ENCODE results near the gene CYP27C1. TPM values are rescaled to one million over a fixed set of nuclear protein-coding genes. Genes with fewer than 3 reads are reported as not detected.
A peak's percentile ranks its signal among the peaks of the same experiment; 100 is the strongest.

CYP27C1 gene
- total and polyA plus RNA-seq, 9 of the 15 experiments (the other 6 are each of a cell fraction or from before 2014, with no cell fraction given) = not detected

DNA sequence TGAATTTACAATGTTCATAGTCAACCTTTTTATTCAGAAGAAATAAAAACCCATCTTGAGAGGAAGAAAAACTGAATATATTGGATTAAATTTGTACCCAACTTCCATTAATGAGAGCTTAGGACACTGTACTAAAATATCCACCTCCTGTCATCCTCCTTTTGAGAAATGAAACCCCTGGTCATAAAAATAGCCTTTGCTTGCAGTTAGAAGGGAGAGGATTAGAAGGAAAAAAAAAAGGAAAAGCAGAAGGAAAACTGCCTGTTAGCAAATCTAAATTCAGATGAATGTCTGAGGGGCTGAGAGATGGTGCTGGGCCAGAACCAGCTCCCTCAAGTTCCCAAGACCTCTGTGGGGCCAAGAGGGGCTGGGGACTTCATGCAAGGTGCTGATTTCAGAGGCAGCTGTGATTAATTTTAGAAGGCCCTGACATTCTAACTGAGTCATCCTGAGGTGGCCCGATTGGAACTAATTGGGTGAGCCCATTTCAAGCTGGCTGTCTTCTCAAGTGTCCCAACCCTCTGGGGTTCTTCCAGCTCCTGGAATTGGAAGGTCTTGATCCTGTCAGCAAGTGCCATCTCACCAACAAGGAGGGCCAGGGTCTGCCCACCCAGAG lies 74.7 kb downstream of the CYP27C1 start:
- TF ChIP-seq SMAD2 (IDR thresholded peaks at IDR 0.05; ENCODE audit: low read depth, low read length) = no peak
- no peak for TF ChIP-seq MAFG (tag; conservative IDR thresholded peaks at IDR 0.05)
- peak; percentile 53; the same call in 1 of the 2 replicates for TF ChIP-seq PHF21A (IDR thresholded peaks at IDR 0.05; ENCODE audit: borderline replicate concordance, low read depth)
- TF ChIP-seq, protein P1, sequence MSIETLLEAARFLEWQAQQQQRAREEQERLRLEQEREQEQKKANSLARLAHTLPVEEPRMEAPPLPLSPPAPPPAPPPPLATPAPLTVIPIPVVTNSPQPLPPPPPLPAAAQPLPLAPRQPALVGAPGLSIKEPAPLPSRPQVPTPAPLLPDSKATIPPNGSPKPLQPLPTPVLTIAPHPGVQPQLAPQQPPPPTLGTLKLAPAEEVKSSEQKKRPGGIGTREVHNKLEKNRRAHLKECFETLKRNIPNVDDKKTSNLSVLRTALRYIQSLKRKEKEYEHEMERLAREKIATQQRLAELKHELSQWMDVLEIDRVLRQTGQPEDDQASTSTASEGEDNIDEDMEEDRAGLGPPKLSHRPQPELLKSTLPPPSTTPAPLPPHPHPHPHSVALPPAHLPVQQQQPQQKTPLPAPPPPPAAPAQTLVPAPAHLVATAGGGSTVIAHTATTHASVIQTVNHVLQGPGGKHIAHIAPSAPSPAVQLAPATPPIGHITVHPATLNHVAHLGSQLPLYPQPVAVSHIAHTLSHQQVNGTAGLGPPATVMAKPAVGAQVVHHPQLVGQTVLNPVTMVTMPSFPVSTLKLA (conservative IDR thresholded peaks at IDR 0.05) = no peak
- 0% methylated on average over 1 of the region's 1 CpG for WGBS (ENCODE audit: insufficient coverage, low coverage, missing lambda C conversion rate)
- no TSS peak for BruUV-seq (replicated peaks)

More for the DNA sequence above, 74.7 kb downstream of the CYP27C1 start:
- Histone ChIP-seq H3K4me3 (no peak overlapping the region), H3K9ac (ENCODE audit: insufficient read depth in 1 of 2, low read depth in 2 of 2, low read length in 2 of 2) (no peak overlapping the region), H2AFZ (ENCODE audit: low read depth, low read length) (no peak overlapping the region), H3K4me2 (ENCODE audit: insufficient read depth, low read length) (no peak overlapping the region), H3K36me3 (ENCODE audit: control insufficient read depth, insufficient read depth, low read length) (no peaks in the 10 kb centered on the region), H4K20me1 (replicated peaks; ENCODE audit: control insufficient read depth, insufficient read depth, low read length) (no peaks in the 10 kb centered on the region), H3K4me1 (replicated peaks in 1 of 2; ENCODE audit: control insufficient read depth in 2 of 2, insufficient read depth in 2 of 2, low read length in 2 of 2) (no peaks in the 10 kb centered on the region; a peak in 1 of 5 replicates), H3K79me2 (ENCODE audit: control insufficient read depth, insufficient read depth, low read length) (no peaks in the 10 kb centered on the region), H3K9me3 (replicated peaks; ENCODE audit: control insufficient read depth, insufficient read depth, low read depth, low read length) (no peaks in the 10 kb centered on the region), H3K27me3 (ENCODE audit: control insufficient read depth in 2 of 2, insufficient read depth in 2 of 2, low read length in 2 of 2) (peaks cover 8 to 52% of the 10 kb centered on the region in 2 experiments; a peak in 4 of 5 replicates), H3K27ac (ENCODE audit: extremely low read depth, low read depth, low read length) (no peak overlapping the region), H3K9me1 (ENCODE audit: control insufficient read depth, insufficient read depth, low read length) (no peaks in the 10 kb centered on the region)
- ChIA-PET POLR2A (no interaction called here), CTCF (ENCODE audit: low intra/inter-chr PET ratio) (no interaction called here)
- FAIRE-seq (no peak), DNase-seq (ENCODE audit: extremely low read depth in 1 of 4, low spot score in 3 of 4) (no peak), ATAC-seq (no peak)
- intact Hi-C loops (cut with micrococcal nuclease) (no loop called here), in situ Hi-C loops (cut with MboI) (no loop called here)
